DMS79 (cell line): ENCODE results near the gene PPP2CA.
A peak's percentile ranks its signal among the peaks of the same experiment; 100 is the strongest.
"Not testable (repeated sequence)": the region's sequence is repeated elsewhere in the genome, so short reads cannot be mapped to it uniquely, and the experiment has no call there.

Experiments
- DNase-seq: peaks from one replicate; lab custom pipeline; 2025; lab: John Stamatoyannopoulos, UW

PPP2CA gene

GRCh38 chr5:134189031-134189430 is 36.8 kb downstream of the PPP2CA start:
- no peak for DNase-seq

GRCh38 chr5:134188092-134188491 is 37.8 kb downstream of the PPP2CA start:
- DNase-seq = no peak

- no peak for DNase-seq
Measured at GRCh38 chr5:134184155-134185135, 41.4 kb downstream of the PPP2CA start.

- no peak for DNase-seq
Measured at GRCh38 chr5:134183481-134183880, 42.4 kb downstream of the PPP2CA start.

GRCh38 chr5:134178096-134178419 is 47.8 kb downstream of the PPP2CA start:
- DNase-seq = no peak

- DNase-seq = peak; percentile 35
Measured at GRCh38 chr5:134177369-134178095, 48.3 kb downstream of the PPP2CA start.

GRCh38 chr5:134176511-134177368 is 49.1 kb downstream of the PPP2CA start, which contains the start of gene SKP1:
TSS of gene SKP1 (minus strand) at chr5:134176950. CDS start at chr5:134174022, 2,928 bp downstream.
- peak; percentile 11 for DNase-seq

- no peak for DNase-seq
Measured at GRCh38 chr5:134175921-134176510, 49.9 kb downstream of the PPP2CA start.

- DNase-seq = peak; percentile 2
Measured at GRCh38 chr5:134174841-134175839, 50.7 kb downstream of the PPP2CA start.

GRCh38 chr5:134171972-134172371 is 53.9 kb downstream of the PPP2CA start:
- DNase-seq = no peak

GRCh38 chr5:134162592-134162991 is 63.3 kb downstream of the PPP2CA start:
- no peak for DNase-seq

- no peak for DNase-seq
Measured at GRCh38 chr5:134161513-134162395, 64.1 kb downstream of the PPP2CA start.

- DNase-seq = no peak
Measured at GRCh38 chr5:134153657-134154056, 72.2 kb downstream of the PPP2CA start.

GRCh38 chr5:134153241-134153640 is 72.6 kb downstream of the PPP2CA start:
- DNase-seq = no peak

- DNase-seq = not testable (repeated sequence)
Measured at GRCh38 chr5:134152173-134152832, 73.6 kb downstream of the PPP2CA start.

- no peak for DNase-seq
Measured at GRCh38 chr5:134151723-134152122, 74.2 kb downstream of the PPP2CA start.

GRCh38 chr5:134149571-134150303 is 76.1 kb downstream of the PPP2CA start:
- DNase-seq = no peak

- DNase-seq = no peak
Measured at GRCh38 chr5:134148986-134149539, 76.8 kb downstream of the PPP2CA start.
